ENCODE measurements around the gene HES1.

- TF ChIP-seq, protein P1, sequence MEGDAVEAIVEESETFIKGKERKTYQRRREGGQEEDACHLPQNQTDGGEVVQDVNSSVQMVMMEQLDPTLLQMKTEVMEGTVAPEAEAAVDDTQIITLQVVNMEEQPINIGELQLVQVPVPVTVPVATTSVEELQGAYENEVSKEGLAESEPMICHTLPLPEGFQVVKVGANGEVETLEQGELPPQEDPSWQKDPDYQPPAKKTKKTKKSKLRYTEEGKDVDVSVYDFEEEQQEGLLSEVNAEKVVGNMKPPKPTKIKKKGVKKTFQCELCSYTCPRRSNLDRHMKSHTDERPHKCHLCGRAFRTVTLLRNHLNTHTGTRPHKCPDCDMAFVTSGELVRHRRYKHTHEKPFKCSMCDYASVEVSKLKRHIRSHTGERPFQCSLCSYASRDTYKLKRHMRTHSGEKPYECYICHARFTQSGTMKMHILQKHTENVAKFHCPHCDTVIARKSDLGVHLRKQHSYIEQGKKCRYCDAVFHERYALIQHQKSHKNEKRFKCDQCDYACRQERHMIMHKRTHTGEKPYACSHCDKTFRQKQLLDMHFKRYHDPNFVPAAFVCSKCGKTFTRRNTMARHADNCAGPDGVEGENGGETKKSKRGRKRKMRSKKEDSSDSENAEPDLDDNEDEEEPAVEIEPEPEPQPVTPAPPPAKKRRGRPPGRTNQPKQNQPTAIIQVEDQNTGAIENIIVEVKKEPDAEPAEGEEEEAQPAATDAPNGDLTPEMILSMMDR (IDR thresholded peaks at IDR 0.05): no peak
- TF ChIP-seq EP300 (IDR thresholded peaks at IDR 0.05) (no peak), POLR2A (IDR thresholded peaks at IDR 0.05) (no peak)
These were observed 18.4 kb downstream of the HES1 start for GRCh38 chr3:194154346-194154745.

Data from tibial nerve (tissue), 4 donors.